H1 (cell line): Measurements from ENCODE around the gene ASPRV1. TPM values are rescaled to one million over a fixed set of nuclear protein-coding genes. Genes with fewer than 3 reads are reported as not detected.

ENCODE experiments used
- CTCF ChIA-PET: fragments of 300-600 bp; sonication (Branson Sonifier 250); formaldehyde crosslinking; loops from one replicate; lab custom pipeline; 2021; ENCODE audit not compliant: partially characterized antibody; lab: Charles Lee
- POLR2A ChIA-PET: fragments of 300-600 bp; sonication (Branson Sonifier 250); formaldehyde crosslinking; loops from one replicate; lab custom pipeline; 2021; ENCODE audit warnings: inconsistent platforms; ENCODE audit not compliant: partially characterized antibody; lab: Charles Lee
- DNase-seq, 2 experiments: peaks; one replicate each; pipeline versions ENCODE4 v3.0.0 to v3.0.0-alpha.2; 2010 to 2022; ENCODE audit warnings: low spot score in 2 of 2, low read depth in 1 of 2, mixed read lengths in 1 of 2
- FAIRE-seq: peaks from 2 replicates; lab custom pipeline; 2011; peaks lifted over from hg19 to GRCh38; lab: Jason Lieb, UNC
- H2AFZ ChIP-seq: 2 replicates; pipeline ENCODE4 v1.8.1; 2012; ENCODE audit warnings: low read length, inconsistent platforms
- H2AK5ac ChIP-seq: 2 replicates; pipeline ENCODE4 v1.6.1; 2013; ENCODE audit warnings: low read depth, low read length
- H2BK120ac ChIP-seq: replicated peaks from 2 replicates; pipeline ENCODE3; 2013; ENCODE audit warnings: low read depth, low read length, inconsistent platforms
- H2BK12ac ChIP-seq: 2 replicates; pipeline ENCODE4 v1.6.1; 2013; ENCODE audit warnings: low read depth, low read length
- H2BK15ac ChIP-seq: 2 replicates; pipeline ENCODE4 v1.6.1; 2013; ENCODE audit warnings: low read length
- H2BK20ac ChIP-seq: 2 replicates; pipeline ENCODE4 v1.6.1; 2013; ENCODE audit warnings: low read length
- H2BK5ac ChIP-seq: 2 replicates; pipeline ENCODE4 v1.6.1; 2013; ENCODE audit warnings: low read depth, low read length
- H3K14ac ChIP-seq: 2 replicates; pipeline ENCODE4 v1.6.1; 2013; ENCODE audit warnings: inconsistent platforms; ENCODE audit not compliant: insufficient read length
- H3K18ac ChIP-seq: 2 replicates; pipeline ENCODE4 v1.6.1; 2013; ENCODE audit warnings: low read length; ENCODE audit errors: extremely low read depth
- H3K23ac ChIP-seq: 2 replicates; pipeline ENCODE4 v1.6.1; 2013; ENCODE audit warnings: inconsistent platforms; ENCODE audit not compliant: insufficient read length
- H3K23me2 ChIP-seq: 2 replicates; pipeline ENCODE4 v1.6.1; 2013; ENCODE audit warnings: low read depth, low read length
- H3K27ac ChIP-seq: 2 replicates; pipeline ENCODE4 v1.6.1; 2011; ENCODE audit warnings: low read depth, low read length, inconsistent platforms
- H3K27me3 ChIP-seq, 4 experiments: replicated peaks in 1 of 4; 1 replicate in 1 of 4; 2 replicates in 3 of 4; pipeline versions ENCODE4 v1.6.1 to v1.8.1; 2011 to 2013; ENCODE audit warnings: low read length in 3 of 4, mild to moderate bottlenecking in 3 of 4, inconsistent platforms in 2 of 4, mixed read lengths in 2 of 4, moderate library complexity in 1 of 4; ENCODE audit not compliant: control insufficient read depth in 3 of 4, insufficient read depth in 3 of 4; ENCODE audit errors: extremely low read depth in 1 of 4
- H3K36me3 ChIP-seq, 4 experiments: 2 replicates each; pipeline versions ENCODE4 v1.6.1 to v1.8.1; 2011 to 2013; ENCODE audit warnings: mild to moderate bottlenecking in 4 of 4, low read length in 3 of 4, moderate library complexity in 2 of 4, control low read depth in 1 of 4, inconsistent platforms in 1 of 4; ENCODE audit not compliant: insufficient read depth in 4 of 4, control insufficient read depth in 2 of 4
- H3K4ac ChIP-seq: replicated peaks from 2 replicates; pipeline ENCODE3; 2013; ENCODE audit warnings: low read length, low read depth, mixed read lengths, inconsistent platforms; ENCODE audit not compliant: insufficient read length
- H3K4me1 ChIP-seq, 4 experiments: replicated peaks in 1 of 4; 1 replicate in 1 of 4; 2 replicates in 3 of 4; pipeline versions ENCODE4 v1.6.1 to v1.8.1; 2011 to 2013; ENCODE audit warnings: low read length in 3 of 4, inconsistent platforms in 2 of 4, mixed read lengths in 1 of 4; ENCODE audit not compliant: insufficient read depth in 4 of 4, control insufficient read depth in 3 of 4
- H3K4me2 ChIP-seq, 2 experiments: 2 replicates each; pipeline versions ENCODE4 v1.6.1 to v1.8.1; 2011 to 2013; ENCODE audit warnings: low read depth in 2 of 2, low read length in 2 of 2, control low read depth in 1 of 2, inconsistent platforms in 1 of 2, mild to moderate bottlenecking in 1 of 2; ENCODE audit not compliant: insufficient read depth in 1 of 2
- H3K4me3 ChIP-seq, 4 experiments: fragments of 200-600, 300-600 bp in 1 of 4; sonication (generic), shearing (Covaris generic), sonication (Bioruptor Twin) in 1 of 4; 2 replicates each; pipeline versions ENCODE4 v1.5.1 to v1.8.1; 2011 to 2016; ENCODE audit warnings: low read length in 4 of 4, low read depth in 3 of 4, control low read depth in 2 of 4, inconsistent platforms in 2 of 4, mild to moderate bottlenecking in 2 of 4, mixed read lengths in 1 of 4, moderate library complexity in 1 of 4; ENCODE audit not compliant: insufficient read depth in 2 of 4; ENCODE audit errors: extremely low read depth in 1 of 4
- H3K56ac ChIP-seq: replicated peaks from 2 replicates; pipeline ENCODE3; 2013; ENCODE audit warnings: low read depth, mild to moderate bottlenecking, mixed read lengths, low read length, inconsistent platforms; ENCODE audit not compliant: insufficient read length
- H3K79me1 ChIP-seq: 2 replicates; pipeline ENCODE4 v1.6.1; 2013; ENCODE audit warnings: low read depth, low read length, control low read depth
- H3K79me2 ChIP-seq, 2 experiments: 2 replicates each; pipeline versions ENCODE4 v1.6.1 to v1.8.1; 2012 to 2013; ENCODE audit warnings: low read length in 2 of 2, mild to moderate bottlenecking in 2 of 2, inconsistent platforms in 1 of 2; ENCODE audit not compliant: insufficient read depth in 2 of 2, control insufficient read depth in 1 of 2
- H3K9ac ChIP-seq, 4 experiments: replicated peaks in 1 of 4; 1 replicate in 1 of 4; 2 replicates in 3 of 4; pipeline versions ENCODE4 v1.6.1 to v1.8.1; 2011 to 2013; ENCODE audit warnings: low read depth in 3 of 4, low read length in 3 of 4, control low read depth in 2 of 4, mild to moderate bottlenecking in 2 of 4, moderate library complexity in 2 of 4, inconsistent platforms in 1 of 4; ENCODE audit errors: extremely low read depth in 1 of 4
- H3K9me3 ChIP-seq, 2 experiments: 2 replicates each; pipeline versions ENCODE4 v1.6.1 to v1.8.1; 2012 to 2013; ENCODE audit warnings: mild to moderate bottlenecking in 2 of 2, moderate library complexity in 2 of 2, control low read depth in 1 of 2, inconsistent platforms in 1 of 2, low read depth in 1 of 2, low read length in 1 of 2, mixed read lengths in 1 of 2; ENCODE audit not compliant: insufficient read depth in 2 of 2
- H4K20me1 ChIP-seq, 2 experiments: replicated peaks in 1 of 2; 2 replicates each; pipeline versions ENCODE3 to v1.8.1; 2011 to 2013; ENCODE audit warnings: inconsistent platforms in 2 of 2, low read length in 2 of 2, mild to moderate bottlenecking in 1 of 2; ENCODE audit not compliant: insufficient read depth in 2 of 2, control insufficient read depth in 1 of 2
- H4K5ac ChIP-seq: 2 replicates; pipeline ENCODE4 v1.6.1; 2013; ENCODE audit warnings: low read length, low read depth, mixed read lengths, inconsistent platforms; ENCODE audit not compliant: insufficient read length
- H4K8ac ChIP-seq: 2 replicates; pipeline ENCODE4 v1.8.0; 2013; ENCODE audit warnings: mild to moderate bottlenecking, moderate library complexity, low read length, inconsistent platforms; ENCODE audit not compliant: insufficient read depth; ENCODE audit errors: extremely low read depth
- H4K91ac ChIP-seq: replicated peaks from 2 replicates; pipeline ENCODE3; 2013; ENCODE audit warnings: low read length, mixed read lengths, inconsistent platforms; ENCODE audit not compliant: insufficient read length
- BCL11A ChIP-seq, 2 experiments: IDR thresholded peaks; one replicate each; pipeline ENCODE4 v1.6.1; 2011; ENCODE audit warnings: low read depth in 2 of 2, low read length in 2 of 2, mild to moderate bottlenecking in 2 of 2
- EP300 ChIP-seq, 2 experiments: IDR thresholded peaks; 1 replicate in 1 of 2; 2 replicates in 1 of 2; pipeline ENCODE4 v1.6.1; 2011 to 2012; ENCODE audit warnings: low read depth in 2 of 2, low read length in 2 of 2, mild to moderate bottlenecking in 2 of 2, borderline replicate concordance in 1 of 2, inconsistent platforms in 1 of 2, moderate library complexity in 1 of 2
- HDAC2 ChIP-seq, 2 experiments: fragments of 300-600 bp in 1 of 2; sonication (generic) in 1 of 2; IDR thresholded peaks; 2 replicates each; pipeline ENCODE4 v1.6.1; 2011 to 2012; ENCODE audit warnings: low read depth in 2 of 2, low read length in 2 of 2, mild to moderate bottlenecking in 2 of 2, moderate library complexity in 2 of 2, borderline replicate concordance in 1 of 2, inconsistent platforms in 1 of 2
- KDM1A ChIP-seq: fragments of 200-600, 300-600 bp; sonication (generic); IDR thresholded peaks from 2 replicates; pipeline ENCODE4 v1.7.1; 2016; ENCODE audit warnings: mild to moderate bottlenecking, low read length, borderline replicate concordance
- KDM4A ChIP-seq: IDR thresholded peaks from one replicate; pipeline ENCODE4 v1.7.1; 2012; ENCODE audit warnings: low read depth, mild to moderate bottlenecking, moderate library complexity, low read length, inconsistent platforms; ENCODE audit not compliant: severe bottlenecking
- NANOG ChIP-seq: IDR thresholded peaks from 2 replicates; pipeline ENCODE4 v1.6.1; 2011; ENCODE audit warnings: low read length, low read depth, mild to moderate bottlenecking, inconsistent platforms; ENCODE audit not compliant: insufficient read depth, poor library complexity, severe bottlenecking
- PHF8 ChIP-seq: fragments of 200-600 bp; sonication (generic); conservative IDR thresholded peaks from 2 replicates; pipeline ENCODE4 v1.7.1; 2012; ENCODE audit warnings: low read depth, mild to moderate bottlenecking, inconsistent platforms, low read length, moderate library complexity
- POU5F1 ChIP-seq: IDR thresholded peaks from 2 replicates; pipeline ENCODE4 v1.6.1; 2011; ENCODE audit warnings: low read depth, mild to moderate bottlenecking, low read length, moderate library complexity
- RNF2 ChIP-seq: fragments of 200-900, 300-1000 bp; sonication (generic); IDR thresholded peaks from 2 replicates; pipeline ENCODE4 v1.7.1; 2016; ENCODE audit warnings: borderline replicate concordance, low read depth, mild to moderate bottlenecking, antibody characterized with exemption, low read length; ENCODE audit not compliant: poor library complexity, severe bottlenecking; ENCODE audit errors: missing control alignments
- SP2 ChIP-seq: IDR thresholded peaks from 2 replicates; pipeline ENCODE4 v1.6.1; 2012; ENCODE audit warnings: mild to moderate bottlenecking, low read length, inconsistent platforms
- SUZ12 ChIP-seq: fragments of 200-600 bp; sonication (generic); IDR thresholded peaks from 2 replicates; pipeline ENCODE4 v1.6.1; 2012; ENCODE audit warnings: mild to moderate bottlenecking, inconsistent platforms, low read length, moderate library complexity, mixed read lengths
- TEAD4 ChIP-seq: IDR thresholded peaks from 2 replicates; pipeline ENCODE4 v1.6.1; 2012; ENCODE audit warnings: low read depth, low read length, inconsistent platforms, mixed read lengths
- WGBS, 2 experiments: shearing (Covaris generic) in 1 of 2; methylation state at CpG; one replicate each; pipeline versions ENCODE4 v1.1.6 to v1.1.7; 2013 to 2015; ENCODE audit warnings: low lambda C conversion rate in 2 of 2, mixed read lengths in 2 of 2, inconsistent platforms in 1 of 2, low coverage in 1 of 2, missing lambda C conversion rate in 1 of 2; ENCODE audit not compliant: insufficient replicate concordance in 2 of 2, insufficient coverage in 1 of 2, insufficient read length in 1 of 2; ENCODE audit errors: extremely low coverage in 1 of 2, missing lambda C conversion rate in 1 of 2; 5-methylcytosine and 5-hydroxymethylcytosine counted together
- polyA plus RNA-seq, 7 experiments: library from polyadenylated mRNA; depleted of rRNA in 3 of 7; stranded (reverse) in 5 of 7; unstranded in 2 of 7; fragments of >200 nt in 5 of 7; fragments of 200-250 nt in 2 of 7; gene quantifications; 1 replicate in 5 of 7; 2 replicates in 1 of 7; 4 replicates in 1 of 7; pipeline versions ENCODE4 v1.2.1 to v1.2.3, GENCODE V29; 2011 to 2013; ENCODE audit warnings: missing spikeins in 2 of 7, mixed read lengths in 2 of 7
- total RNA-seq: library from RNA; stranded (reverse); fragmentation: NEBNext Ultra II Directional; extraction: Animal tissue kit (Norgen Biotek cat#: 25700); gene quantifications from 2 replicates; pipeline ENCODE4 v1.2.1, GENCODE V29; 2021

ASPRV1 gene
- total and polyA plus RNA-seq, 2 of the 8 experiments (the other 6 are each of a cell fraction or from before 2014, with no cell fraction given), result 0.59 to 0.95 TPM

DNA sequence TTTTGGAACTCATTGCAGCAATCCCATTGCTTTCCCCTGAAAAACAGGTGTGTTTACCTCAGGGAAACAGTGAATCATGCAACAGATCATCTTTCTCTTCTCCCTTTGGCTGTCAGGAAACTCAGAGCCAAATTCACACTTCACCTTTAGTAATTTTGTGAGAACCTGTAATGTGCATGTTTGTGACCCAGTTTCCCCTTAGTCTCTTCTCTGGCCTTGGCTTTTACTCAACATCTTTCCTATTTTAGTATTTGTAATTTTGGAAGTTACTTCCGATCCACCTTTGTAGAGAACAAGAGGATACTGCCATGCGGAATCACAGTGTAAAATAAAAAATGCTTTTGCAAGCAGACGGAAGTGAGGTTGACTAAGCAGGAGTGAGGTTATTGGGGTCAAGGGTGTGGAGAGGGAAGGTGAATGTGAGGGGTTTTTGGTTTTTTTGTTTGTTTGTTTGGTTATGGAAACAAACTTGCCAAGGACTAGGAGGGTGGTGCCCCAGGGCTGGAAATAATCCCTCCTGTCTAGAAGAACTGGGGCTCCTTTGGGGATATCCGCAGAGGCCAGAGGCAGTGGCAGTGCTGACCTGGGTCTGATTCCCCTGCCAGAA is 14.0 kb downstream of the ASPRV1 start:
- Histone ChIP-seq H3K18ac (no peak overlapping the region), H4K5ac (no peak overlapping the region), H3K36me3 (no peaks in the 10 kb centered on the region), H2BK5ac (no peak overlapping the region), H3K4me3 (no peak overlapping the region), H3K9ac (no peak overlapping the region), H2BK20ac (no peak overlapping the region), H3K56ac (no peak overlapping the region), H2BK120ac (no peak overlapping the region), H3K4me1 (peaks cover 0 to 3% (median 0%) of the 10 kb centered on the region in 4 experiments; a peak in 1 of 7 replicates), H3K23ac (no peak overlapping the region), H2BK15ac (no peak overlapping the region), H3K27me3 (no peaks in the 10 kb centered on the region; a peak in 1 of 7 replicates), H3K79me2 (no peaks in the 10 kb centered on the region), H3K23me2 (no peaks in the 10 kb centered on the region), H3K9me3 (no peaks in the 10 kb centered on the region), H2AK5ac (no peak overlapping the region), H3K79me1 (no peaks in the 10 kb centered on the region), H3K27ac (no peak overlapping the region), H3K4me2 (no peak overlapping the region), H2BK12ac (no peak overlapping the region), H4K8ac (no peak overlapping the region), H2AFZ (no peak overlapping the region), H3K14ac (no peak overlapping the region), H3K4ac (no peak overlapping the region), H4K91ac (no peak overlapping the region), H4K20me1 (no peaks in the 10 kb centered on the region)
- WGBS, 2 experiments, result 96% methylated on average over 4 of the region's 4 CpGs; no CpG with 5 or more reads in 1 of the 2 experiments
- ChIA-PET CTCF (interaction anchor here (0.7 to 1.4 kb wide), 3 partner anchors 33 to 118 kb away, joined by 3 to 5 read pairs (median 3); partner anchors contain the start of gene MXD1), POLR2A (interaction anchor here (1.0 kb wide), 1 partner anchor 34 kb away, joined by 5 read pairs; no protein-coding TSS in a partner anchor)
- DNase-seq, result no peak
- no peak for FAIRE-seq
- TF ChIP-seq SP2 (no peak), HDAC2 (IDR thresholded peaks at IDR 0.05; ENCODE audit: borderline replicate concordance in 1 of 2, low read depth in 2 of 2, low read length in 2 of 2) (no peak), TEAD4 (no peak), KDM1A (no peak), RNF2 (no peak), POU5F1 (no peak), PHF8 (no peak), NANOG (no peak), EP300 (IDR thresholded peaks at IDR 0.05; ENCODE audit: borderline replicate concordance in 1 of 2, low read depth in 2 of 2, low read length in 2 of 2) (no peak), KDM4A (no peak), SUZ12 (no peak), BCL11A (IDR thresholded peaks at IDR 0.05; ENCODE audit: low read depth in 2 of 2, low read length in 2 of 2) (no peak)
